Heart left ventricle (tissue), 16 donors: ENCODE data around the gene MYL4. TPM values are rescaled to one million over a fixed set of nuclear protein-coding genes. Genes with fewer than 3 reads are reported as not detected.

Experiments
- ATAC-seq, 4 donors: fragments of 200-7000 bp; cut with Tn5 transposase; one replicate each; pipeline ENCODE4 v1.9.1; 2020 to 2022; ENCODE audit warnings: moderate library complexity in 4 of 4, mild to moderate bottlenecking in 3 of 4, moderate number of reproducible peaks in 1 of 4
- DNase-seq, 5 donors: peaks; one replicate each; pipeline ENCODE4 v3.0.0-alpha.2; 2020
- H3K27ac ChIP-seq, 12 donors: fragments of 200-600 bp; sonication (generic) in 4 of 12; one replicate each; pipeline versions ENCODE4 v1.5.0 to v1.8.0; 2016 to 2022; ENCODE audit warnings: mild to moderate bottlenecking in 2 of 12
- H3K27me3 ChIP-seq, 9 donors: fragments of 200-600 bp; sonication (generic) in 2 of 9; one replicate each; pipeline versions ENCODE4 v1.5.1 to v1.8.0; 2016 to 2022; ENCODE audit warnings: mild to moderate bottlenecking in 3 of 9
- H3K36me3 ChIP-seq, 9 donors: fragments of 200-600 bp; sonication (generic) in 2 of 9; one replicate each; pipeline versions ENCODE4 v1.5.0 to v1.8.0; 2018 to 2022; ENCODE audit warnings: mild to moderate bottlenecking in 2 of 9
- H3K4me1 ChIP-seq, 12 donors: fragments of 200-600 bp; sonication (generic) in 4 of 12; one replicate each; pipeline versions ENCODE4 v1.5.0 to v1.8.0; 2016 to 2022; ENCODE audit warnings: mild to moderate bottlenecking in 3 of 12
- H3K4me3 ChIP-seq, 12 donors: fragments of 200-600 bp; sonication (generic) in 4 of 12; one replicate each; pipeline versions ENCODE4 v1.5.0 to v1.8.0; 2017 to 2022; ENCODE audit warnings: mild to moderate bottlenecking in 9 of 12, moderate library complexity in 4 of 12
- H3K9me3 ChIP-seq, 12 donors: fragments of 200-600 bp; sonication (generic) in 4 of 12; one replicate each; pipeline versions ENCODE4 v1.5.0 to v1.8.0; 2016 to 2022; ENCODE audit warnings: mild to moderate bottlenecking in 1 of 12
- POLR2A ChIP-seq, 2 donors: fragments of 450-650 bp; IDR thresholded peaks; one replicate each; pipeline ENCODE4 v1.6.1; 2017; ENCODE audit warnings: antibody characterized with exemption in 2 of 2, mild to moderate bottlenecking in 2 of 2, moderate library complexity in 2 of 2
- WGBS, 4 donors: extraction: QIAGEN DNeasy Blood & Tissue Kit in 2 of 4; methylation state at CpG; one replicate each; pipeline versions ENCODE4 v1.1.5 to v1.1.7; 2013 to 2018; 5-methylcytosine and 5-hydroxymethylcytosine counted together
- intact Hi-C, 10 donors: fragments of 100-400 bp; cut with DNase I; formaldehyde crosslinking; loops; one replicate each; pipeline versions ENCODE4 v1.11.1 to v1.14.2; 2022
- polyA plus RNA-seq, 2 donors: library from polyadenylated mRNA; stranded (reverse); fragments of 200-250 nt; gene quantifications; one replicate each; pipeline ENCODE4 v1.2.3, GENCODE V29; 2013
- total RNA-seq, 9 donors: library from RNA; depleted of rRNA in 2 of 9; stranded (reverse); fragments of >200 nt in 2 of 9; fragmentation: NEBNext Ultra II Directional in 3 of 9; extraction: Animal tissue kit (Norgen Biotek cat#: 25700) in 3 of 9; gene quantifications; one replicate each; pipeline versions ENCODE4 v1.1.0 to v1.2.4, GENCODE V29; 2016 to 2023
- TF ChIP-seq, protein P1 (sequence below), 12 donors: fragments of 200-600 bp; sonication (generic) in 4 of 12; IDR thresholded peaks; one replicate each; pipeline versions ENCODE4 v1.5.0 to v1.8.0; 2018 to 2022; ENCODE audit warnings: antibody characterized with exemption in 12 of 12, mild to moderate bottlenecking in 5 of 12
- donor health status: ischemic (EF 13 %, LVEDD 7.1; RV severe dilation, severe dysfunction).
- donor health status: healthy with polysubstance abuse.
- donor health status: DM: no; HTN: yes; CAD: no.
- donor health status: DM: no; HTN: no; CAD: no.
- donor health status: ischemic (EF 25% LVEDD 6.9; RV normal size, moderate dysfunction).
- donor health status: ischemic (EF 25% LVEDD 5.7; RV mildly dilated, moderate dysfunction).
- donor health status: healthy.
- donor health status: DM: yes; HTN: yes; CAD: no.
- donor health status: ischemic (EF 35%, LVEDD 5.7; RV mildly dilated, moderate dysfunction).
- donor health status: nonischemic (EF 11% LVEDD 7.7; RV severe dilation, severe dysfunction).
- donor health status: DM: yes; HTN: yes; CAD: no.
- donor health status: PGD.
- donor health status: ischemic (EF 29% LVEDD 5.4; RV normal size, mild dysfunction).
- donor health status: nonischemic (EF 23%, LVEDD 6.1; RV moderate dilation, normal function).

The MYL4 gene
- total and polyA plus RNA-seq, 11 donors = 24.9 to 750 (median 69.0) TPM

DNA sequence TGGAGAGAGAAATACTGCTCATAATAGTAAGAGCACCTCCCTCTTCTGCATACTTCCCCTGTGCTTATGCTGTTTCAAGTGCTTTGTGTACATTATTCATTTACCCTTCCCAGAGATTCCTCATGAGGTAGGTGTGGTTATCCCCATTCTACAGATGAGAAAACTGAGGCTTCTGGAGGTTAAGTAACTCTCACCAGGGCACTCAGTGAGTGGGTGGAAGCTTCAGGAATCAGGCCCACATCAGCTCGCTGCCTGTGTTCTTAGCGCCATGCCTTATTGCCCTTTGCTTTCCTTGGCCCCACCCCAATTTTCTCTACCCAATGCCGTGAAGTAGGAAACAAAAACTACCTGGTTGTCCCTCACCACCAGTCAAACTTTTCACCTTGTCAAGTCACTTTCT is 26.4 kb downstream of the MYL4 start:
- Histone ChIP-seq H3K9me3 (peaks cover 0 to 4% (median 0%) of the 10 kb centered on the region in 12 donors), H3K4me3 (no peak overlapping the region), H3K27me3 (no peaks in the 10 kb centered on the region), H3K27ac (no peak overlapping the region), H3K4me1 (peaks cover 4 to 20% (median 13%) of the 10 kb centered on the region in 12 donors), H3K36me3 (no peaks in the 10 kb centered on the region)
- no peak for DNase-seq
- TF ChIP-seq, protein P1, sequence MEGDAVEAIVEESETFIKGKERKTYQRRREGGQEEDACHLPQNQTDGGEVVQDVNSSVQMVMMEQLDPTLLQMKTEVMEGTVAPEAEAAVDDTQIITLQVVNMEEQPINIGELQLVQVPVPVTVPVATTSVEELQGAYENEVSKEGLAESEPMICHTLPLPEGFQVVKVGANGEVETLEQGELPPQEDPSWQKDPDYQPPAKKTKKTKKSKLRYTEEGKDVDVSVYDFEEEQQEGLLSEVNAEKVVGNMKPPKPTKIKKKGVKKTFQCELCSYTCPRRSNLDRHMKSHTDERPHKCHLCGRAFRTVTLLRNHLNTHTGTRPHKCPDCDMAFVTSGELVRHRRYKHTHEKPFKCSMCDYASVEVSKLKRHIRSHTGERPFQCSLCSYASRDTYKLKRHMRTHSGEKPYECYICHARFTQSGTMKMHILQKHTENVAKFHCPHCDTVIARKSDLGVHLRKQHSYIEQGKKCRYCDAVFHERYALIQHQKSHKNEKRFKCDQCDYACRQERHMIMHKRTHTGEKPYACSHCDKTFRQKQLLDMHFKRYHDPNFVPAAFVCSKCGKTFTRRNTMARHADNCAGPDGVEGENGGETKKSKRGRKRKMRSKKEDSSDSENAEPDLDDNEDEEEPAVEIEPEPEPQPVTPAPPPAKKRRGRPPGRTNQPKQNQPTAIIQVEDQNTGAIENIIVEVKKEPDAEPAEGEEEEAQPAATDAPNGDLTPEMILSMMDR (IDR thresholded peaks at IDR 0.05) = no peak
- no peak for TF ChIP-seq POLR2A (IDR thresholded peaks at IDR 0.05)
- ATAC-seq = no peak
- intact Hi-C loops = loop anchor here in 2 of 10 donors (10.0 kb wide), 1 partner anchor 379 kb away; no protein-coding TSS in a partner anchor
- WGBS, 4 donors = 94 to 96% (median 95%) methylated on average over 3 of the region's 3 CpGs

GRCh38 chr17:47235923-47236322 is 26.8 kb downstream of the MYL4 start:
- ATAC-seq (no peak), DNase-seq (no peak)
- WGBS, 4 donors = 93 to 97% (median 96%) methylated on average over 2 of the region's 2 CpGs
- peaks cover 0 to 4% (median 0%) of the 10 kb centered on the region in 12 donors for H3K9me3 ChIP-seq
- H3K4me3 ChIP-seq = no peak overlapping the region
- no peaks in the 10 kb centered on the region for H3K27me3 ChIP-seq
- H3K4me1 ChIP-seq = peaks cover 4 to 22% (median 16%) of the 10 kb centered on the region in 12 donors
- intact Hi-C loops = loop anchor here in 2 of 10 donors (10.0 kb wide), 1 partner anchor 379 kb away; no protein-coding TSS in a partner anchor
- H3K36me3 ChIP-seq = no peaks in the 10 kb centered on the region
- TF ChIP-seq, protein P1 (IDR thresholded peaks at IDR 0.05) = no peak
- no peak for TF ChIP-seq POLR2A (IDR thresholded peaks at IDR 0.05)
- no peak overlapping the region for H3K27ac ChIP-seq

DNA sequence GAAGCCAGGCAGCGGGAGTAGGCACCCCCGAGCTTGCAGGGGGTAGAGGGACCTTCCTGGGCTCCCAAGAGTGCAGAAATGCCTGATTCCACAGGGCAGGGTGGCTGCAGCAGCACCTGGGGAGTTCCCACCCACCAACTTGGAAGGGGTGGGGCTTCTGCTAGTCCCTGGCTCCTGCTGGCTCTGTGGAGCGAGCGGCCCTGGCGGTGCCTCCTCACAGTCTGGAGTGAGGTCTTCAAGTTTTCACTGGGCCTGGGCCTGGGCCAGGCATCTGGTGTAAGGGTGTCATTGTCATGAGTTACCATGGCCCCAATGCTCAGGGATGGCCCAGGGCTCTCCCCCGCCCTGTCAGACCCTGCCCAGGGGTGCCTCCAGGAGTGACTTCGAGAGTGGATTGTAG is 28.7 kb downstream of the MYL4 start:
- no peak for DNase-seq
- Histone ChIP-seq H3K36me3 (no peaks in the 10 kb centered on the region), H3K4me3 (no peak overlapping the region), H3K27ac (no peak overlapping the region), H3K9me3 (peaks cover 0 to 4% (median 0%) of the 10 kb centered on the region in 12 donors), H3K4me1 (peaks cover 4 to 23% (median 16%) of the 10 kb centered on the region in 12 donors), H3K27me3 (no peaks in the 10 kb centered on the region)
- 92 to 100% (median 95%) methylated on average over 5 to 7 of the region's 7 CpGs for whole genome bisulfite sequencing, 4 donors
- TF ChIP-seq, protein P1 (IDR thresholded peaks at IDR 0.05) = no peak
- TF ChIP-seq POLR2A (IDR thresholded peaks at IDR 0.05) = no peak
- ATAC-seq = no peak
- intact Hi-C loops = loop anchor here in 2 of 10 donors (10.0 kb wide), 1 partner anchor 377 kb away; no protein-coding TSS in a partner anchor

DNA sequence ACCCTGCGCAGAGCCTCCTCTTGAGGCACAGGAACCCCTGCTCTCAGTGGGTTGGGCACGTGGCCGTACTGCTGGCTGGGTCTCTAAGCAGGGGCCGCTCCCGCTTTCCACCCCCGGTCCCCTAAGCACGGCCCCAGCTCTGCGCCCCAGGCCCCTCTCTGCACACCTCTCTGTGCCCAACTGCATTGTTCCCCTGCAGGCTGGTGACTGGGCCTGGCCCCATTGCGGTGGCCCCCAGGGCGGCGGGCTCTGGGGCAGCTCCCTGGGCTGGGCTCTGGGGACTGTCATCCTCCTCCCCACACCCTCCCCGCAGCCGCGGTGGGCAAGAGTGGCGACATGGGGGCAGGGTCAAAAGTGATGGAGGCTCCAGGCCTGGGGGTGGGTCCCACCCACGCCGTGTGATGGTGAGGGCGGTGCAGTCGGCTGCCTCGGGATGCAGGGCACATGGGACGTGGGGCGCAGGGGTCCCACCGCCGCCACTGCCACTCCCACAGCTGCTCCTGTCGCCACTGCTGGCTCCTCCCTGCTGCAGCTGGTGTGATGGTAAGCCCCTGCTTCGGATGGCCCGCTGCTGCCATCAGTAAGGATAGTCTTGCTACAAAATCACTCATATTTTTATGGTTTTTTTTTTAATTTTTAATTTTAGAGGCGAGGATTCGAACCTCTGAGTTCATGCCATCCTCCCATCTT is 29.3 kb downstream of the MYL4 start:
- Histone ChIP-seq H3K4me1 (peaks cover 4 to 23% (median 16%) of the 10 kb centered on the region in 12 donors), H3K36me3 (no peaks in the 10 kb centered on the region), H3K4me3 (no peak overlapping the region), H3K9me3 (peaks cover 0 to 4% (median 0%) of the 10 kb centered on the region in 12 donors), H3K27ac (peak overlapping the region in 1 of 12 donors; percentile 92), H3K27me3 (no peaks in the 10 kb centered on the region)
- WGBS, 4 donors = 87 to 97% (median 93%) methylated on average over 26 to 29 of the region's 29 CpGs
- ATAC-seq = no peak
- intact Hi-C loops = loop anchor here in 2 of 10 donors (10.0 kb wide), 1 partner anchor 376 kb away; no protein-coding TSS in a partner anchor
- TF ChIP-seq, protein P1 (IDR thresholded peaks at IDR 0.05) = no peak
- no peak for TF ChIP-seq POLR2A (IDR thresholded peaks at IDR 0.05)
- DNase-seq = no peak
